ENCODE results near the gene USP16.

The USP16 gene

DNA sequence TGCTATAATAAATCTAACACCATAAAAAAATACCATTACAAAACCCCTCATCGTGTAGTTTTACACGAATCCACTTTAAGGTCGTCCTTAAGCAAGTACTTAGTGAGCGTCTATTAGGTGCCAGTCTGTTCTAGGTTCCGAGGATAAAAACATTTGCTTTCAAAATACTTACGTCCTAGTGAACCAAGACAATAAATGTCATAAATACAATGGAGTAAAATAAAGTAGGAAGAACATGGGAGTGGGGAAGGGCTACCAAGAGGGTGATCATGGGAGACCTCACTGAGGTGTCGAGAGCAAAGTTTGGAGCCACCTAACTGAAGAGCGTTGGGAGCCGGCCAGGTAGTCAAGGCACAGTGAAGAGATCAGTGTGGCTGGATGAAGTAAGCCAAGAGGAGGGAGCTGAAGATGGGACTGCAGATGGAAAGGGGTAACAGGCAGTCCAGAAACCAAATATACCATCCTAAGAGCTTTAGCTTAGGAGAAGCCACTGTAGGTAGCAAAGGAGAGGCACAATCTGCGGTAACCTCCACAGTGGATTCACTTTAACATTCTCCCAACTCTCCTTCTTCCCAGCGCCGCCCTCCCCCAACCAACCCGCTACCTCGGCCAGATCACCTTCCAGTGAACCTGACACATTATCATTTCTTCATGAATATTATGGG, 32.5 kb upstream of the USP16 start:
- intact Hi-C loops (cut with DNase I; ENCODE audit: low total_unique reads): no loop called here
- H3K27ac ChIP-seq: peak overlapping the region; percentile 89 to 94
- H3K9me3 ChIP-seq: no peaks in the 10 kb centered on the region
- no peaks in the 10 kb centered on the region for H3K36me3 ChIP-seq
- H3K4me3 ChIP-seq: peak overlapping the region; percentile 80 to 91
- no peak for DNase-seq
- no peaks in the 10 kb centered on the region for H3K27me3 ChIP-seq
- TF ChIP-seq, protein P1, sequence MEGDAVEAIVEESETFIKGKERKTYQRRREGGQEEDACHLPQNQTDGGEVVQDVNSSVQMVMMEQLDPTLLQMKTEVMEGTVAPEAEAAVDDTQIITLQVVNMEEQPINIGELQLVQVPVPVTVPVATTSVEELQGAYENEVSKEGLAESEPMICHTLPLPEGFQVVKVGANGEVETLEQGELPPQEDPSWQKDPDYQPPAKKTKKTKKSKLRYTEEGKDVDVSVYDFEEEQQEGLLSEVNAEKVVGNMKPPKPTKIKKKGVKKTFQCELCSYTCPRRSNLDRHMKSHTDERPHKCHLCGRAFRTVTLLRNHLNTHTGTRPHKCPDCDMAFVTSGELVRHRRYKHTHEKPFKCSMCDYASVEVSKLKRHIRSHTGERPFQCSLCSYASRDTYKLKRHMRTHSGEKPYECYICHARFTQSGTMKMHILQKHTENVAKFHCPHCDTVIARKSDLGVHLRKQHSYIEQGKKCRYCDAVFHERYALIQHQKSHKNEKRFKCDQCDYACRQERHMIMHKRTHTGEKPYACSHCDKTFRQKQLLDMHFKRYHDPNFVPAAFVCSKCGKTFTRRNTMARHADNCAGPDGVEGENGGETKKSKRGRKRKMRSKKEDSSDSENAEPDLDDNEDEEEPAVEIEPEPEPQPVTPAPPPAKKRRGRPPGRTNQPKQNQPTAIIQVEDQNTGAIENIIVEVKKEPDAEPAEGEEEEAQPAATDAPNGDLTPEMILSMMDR (IDR thresholded peaks at IDR 0.05): no peak
- peaks cover 0 to 42% (median 15%) of the 10 kb centered on the region in 4 donors for H3K4me1 ChIP-seq

GRCh38 chr21:28992526-28993292, 31.8 kb upstream of the USP16 start, which contains the start of gene LTN1:
LTN1 (minus strand) TSS chr21:28992877; CDS start chr21:28992805, 72 bp downstream.
- Histone ChIP-seq H3K9me3 (no peaks in the 10 kb centered on the region), H3K27ac (peak within 1 kb of the TSS; percentile 89 to 94), H3K36me3 (peaks cover 0 to 6% (median 0%) of the 10 kb centered on the region in 3 donors), H3K27me3 (no peaks in the 10 kb centered on the region), H3K4me1 (peaks cover 0 to 35% (median 15%) of the 10 kb centered on the region in 4 donors), H3K4me3 (peak within 1 kb of the TSS; percentile 80 to 91)
- TF ChIP-seq, protein P1 (IDR thresholded peaks at IDR 0.05): no peak
- intact Hi-C loops (cut with DNase I; ENCODE audit: low total_unique reads): no loop called here
- DNase-seq: peak; percentile 99

GRCh38 chr21:28993293-28993629, 31.2 kb upstream of the USP16 start:
- TF ChIP-seq, protein P1 (IDR thresholded peaks at IDR 0.05): no peak
- intact Hi-C loops (cut with DNase I; ENCODE audit: low total_unique reads): no loop called here
- DNase-seq: no peak

DNA sequence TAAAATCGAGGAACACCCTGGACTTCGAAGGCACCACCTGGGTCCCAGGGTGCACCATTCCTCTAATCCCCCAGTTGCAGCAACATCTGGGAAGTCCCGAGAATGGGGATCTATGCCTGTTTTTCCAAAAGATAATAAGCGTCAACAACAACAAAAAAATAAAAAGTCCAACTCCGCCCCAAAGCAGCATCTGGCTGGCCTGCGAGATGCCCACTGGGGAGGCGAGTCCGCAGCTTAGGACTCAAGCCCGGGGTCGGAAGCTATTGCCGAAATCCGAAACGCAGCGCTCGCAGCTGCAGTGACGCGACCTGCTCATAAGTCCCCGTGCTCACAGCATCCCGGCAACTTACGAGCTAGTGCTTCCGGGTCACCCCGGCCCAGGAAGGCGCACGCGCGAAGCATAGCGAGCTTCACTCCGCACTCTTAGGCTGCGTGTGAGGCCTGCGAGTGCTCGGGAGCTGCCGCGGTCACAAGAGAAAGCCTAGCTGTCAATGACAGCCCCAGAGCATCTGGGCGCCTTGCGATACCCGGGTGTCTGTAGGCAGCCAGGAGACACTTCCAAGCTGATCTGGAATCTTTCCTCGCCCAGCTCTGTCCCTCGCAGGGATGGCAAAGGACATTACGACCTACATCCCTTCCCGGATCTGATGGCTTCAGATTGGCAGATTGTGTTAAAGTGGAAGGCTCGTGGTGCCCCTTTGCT, 21.9 kb upstream of the USP16 start:
- Histone ChIP-seq H3K4me1 (peaks cover 0 to 13% (median 4%) of the 10 kb centered on the region in 4 donors), H3K9me3 (no peaks in the 10 kb centered on the region), H3K27ac (peak overlapping the region; percentile 84 to 90), H3K4me3 (peak overlapping the region; percentile 57 to 65), H3K36me3 (peaks cover 10 to 20% (median 16%) of the 10 kb centered on the region in 3 donors), H3K27me3 (no peaks in the 10 kb centered on the region)
- peak; percentile 95 to 98 for DNase-seq
- TF ChIP-seq, protein P1 (IDR thresholded peaks at IDR 0.05): no peak
- intact Hi-C loops (cut with DNase I; ENCODE audit: low total_unique reads): loop anchor here (10.0 kb wide), 1 partner anchor 62 kb away; no protein-coding TSS in a partner anchor

More at GRCh38 chr21:28993293-28993629, 31.2 kb upstream of the USP16 start:
- H3K4me3 ChIP-seq: peak overlapping the region; percentile 80 to 91
- peaks cover 0 to 29% (median 15%) of the 10 kb centered on the region in 4 donors for H3K4me1 ChIP-seq
- H3K9me3 ChIP-seq: no peaks in the 10 kb centered on the region
- no peaks in the 10 kb centered on the region for H3K27me3 ChIP-seq
- peak overlapping the region; percentile 89 to 94 for H3K27ac ChIP-seq
- peaks cover 0 to 9% (median 0%) of the 10 kb centered on the region in 3 donors for H3K36me3 ChIP-seq

GRCh38 chr21:29005696-29006095, 18.8 kb upstream of the USP16 start:
- H3K36me3 ChIP-seq: peaks cover 12 to 25% (median 21%) of the 10 kb centered on the region in 3 donors
- no peak for DNase-seq
- H3K9me3 ChIP-seq: no peaks in the 10 kb centered on the region
- TF ChIP-seq, protein P1 (IDR thresholded peaks at IDR 0.05): no peak
- H3K4me1 ChIP-seq: peaks cover 0 to 13% (median 4%) of the 10 kb centered on the region in 4 donors
- no peak overlapping the region for H3K4me3 ChIP-seq
- no peak overlapping the region for H3K27ac ChIP-seq
- H3K27me3 ChIP-seq: no peaks in the 10 kb centered on the region
- intact Hi-C loops (cut with DNase I; ENCODE audit: low total_unique reads): loop anchor here (10.0 kb wide), 1 partner anchor 59 kb away; no protein-coding TSS in a partner anchor

Data from tibial artery (tissue), 4 donors.